A673 (cell line): Measurements from ENCODE around the gene PCDHB13.

Experiments
- EZH2 ChIP-seq: fragments of 200-600 bp; sonication (generic); IDR thresholded peaks from 2 replicates; pipeline ENCODE4 v1.6.1; 2017; ENCODE audit warnings: borderline replicate concordance, low read depth, mild to moderate bottlenecking, mixed read lengths, antibody characterized with exemption, low read length; ENCODE audit not compliant: poor library complexity, severe bottlenecking
- TF ChIP-seq, protein P1 (sequence below): fragments of 300-800, 200-600 bp; sonication (generic); conservative IDR thresholded peaks from 2 replicates; pipeline ENCODE4 v1.5.1; 2017; ENCODE audit warnings: low read depth, mild to moderate bottlenecking, antibody characterized with exemption, low read length, moderate library complexity, mixed read lengths

DNA sequence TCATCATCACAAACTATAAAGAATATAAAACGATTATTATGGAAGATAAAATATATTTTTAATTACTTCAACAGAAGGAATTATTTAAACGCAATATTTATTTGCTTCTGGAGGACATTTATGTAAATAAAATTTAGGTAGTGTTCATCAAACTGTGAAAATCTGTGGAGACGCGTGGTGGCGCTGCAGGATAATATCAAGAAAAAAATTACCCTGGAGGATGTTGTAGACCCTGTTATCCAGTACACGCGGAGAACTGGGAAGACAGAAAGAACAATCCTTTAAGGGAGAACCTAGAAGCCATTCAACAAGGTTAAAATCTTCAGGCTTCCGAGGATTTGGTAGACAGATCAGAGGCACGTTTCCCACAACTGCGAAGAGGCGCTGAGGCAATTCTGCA lies 5.2 kb upstream of the PCDHB13 start, which contains the start of gene PCDHB12:
- TF ChIP-seq, protein P1, sequence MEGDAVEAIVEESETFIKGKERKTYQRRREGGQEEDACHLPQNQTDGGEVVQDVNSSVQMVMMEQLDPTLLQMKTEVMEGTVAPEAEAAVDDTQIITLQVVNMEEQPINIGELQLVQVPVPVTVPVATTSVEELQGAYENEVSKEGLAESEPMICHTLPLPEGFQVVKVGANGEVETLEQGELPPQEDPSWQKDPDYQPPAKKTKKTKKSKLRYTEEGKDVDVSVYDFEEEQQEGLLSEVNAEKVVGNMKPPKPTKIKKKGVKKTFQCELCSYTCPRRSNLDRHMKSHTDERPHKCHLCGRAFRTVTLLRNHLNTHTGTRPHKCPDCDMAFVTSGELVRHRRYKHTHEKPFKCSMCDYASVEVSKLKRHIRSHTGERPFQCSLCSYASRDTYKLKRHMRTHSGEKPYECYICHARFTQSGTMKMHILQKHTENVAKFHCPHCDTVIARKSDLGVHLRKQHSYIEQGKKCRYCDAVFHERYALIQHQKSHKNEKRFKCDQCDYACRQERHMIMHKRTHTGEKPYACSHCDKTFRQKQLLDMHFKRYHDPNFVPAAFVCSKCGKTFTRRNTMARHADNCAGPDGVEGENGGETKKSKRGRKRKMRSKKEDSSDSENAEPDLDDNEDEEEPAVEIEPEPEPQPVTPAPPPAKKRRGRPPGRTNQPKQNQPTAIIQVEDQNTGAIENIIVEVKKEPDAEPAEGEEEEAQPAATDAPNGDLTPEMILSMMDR: peak; percentile 52
- TF ChIP-seq EZH2: no peak
